EL (cell line): ENCODE data around the gene SLC38A10.
"Not testable (repeated sequence)": the region's sequence is repeated elsewhere in the genome, so short reads cannot be mapped to it uniquely, and the experiment has no call there.

ENCODE experiments used
- DNase-seq: peaks from one replicate; pipeline ENCODE4 v3.0.0-alpha.2; 2016

Gene SLC38A10

DNA sequence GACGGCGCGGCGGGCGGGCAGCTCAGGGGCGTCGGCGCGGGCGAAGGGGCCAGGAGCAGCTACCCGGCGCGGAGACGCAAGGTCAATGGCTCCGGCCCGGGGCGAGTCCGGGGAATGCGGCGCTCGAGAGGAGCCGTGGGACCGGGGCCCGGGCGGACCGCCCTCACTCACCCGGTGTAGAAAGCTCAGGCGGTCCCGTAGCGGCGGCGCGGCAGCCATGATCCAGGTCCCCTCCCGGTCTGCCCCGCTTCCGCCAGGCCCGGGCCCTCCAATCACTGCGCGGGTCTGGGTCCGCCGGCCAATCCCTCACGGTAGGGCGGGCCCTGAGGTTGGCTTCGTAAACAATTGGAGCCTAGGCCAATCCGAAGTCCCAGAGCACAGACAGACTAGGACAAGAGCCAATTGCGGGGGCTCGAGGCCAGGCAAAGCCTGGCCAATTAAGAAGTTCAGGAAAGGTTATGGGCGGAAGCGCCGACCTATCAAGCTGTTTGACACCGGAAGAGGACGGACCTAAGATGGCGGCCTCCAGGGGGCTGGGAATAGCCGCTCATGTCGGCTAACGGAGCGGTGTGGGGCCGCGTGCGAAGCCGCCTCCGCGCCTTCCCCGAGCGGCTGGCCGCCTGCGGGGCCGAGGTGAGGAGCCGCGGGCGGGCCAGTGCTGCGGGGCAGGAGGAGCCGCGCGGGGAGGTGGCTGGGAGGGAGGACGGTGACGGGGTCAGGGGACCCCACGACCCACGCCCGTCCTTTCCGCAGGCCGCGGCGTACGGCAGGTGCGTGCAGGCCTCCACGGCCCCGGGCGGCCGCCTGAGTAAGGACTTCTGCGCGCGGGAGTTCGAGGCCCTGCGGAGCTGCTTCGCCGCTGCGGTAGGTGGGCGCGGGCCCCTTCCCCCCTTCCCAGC lies 56.0 kb downstream of the SLC38A10 start, which contains the start of the genes NDUFAF8 and TEPSIN:
TSS of gene NDUFAF8 (plus strand) at position 504 of the 899 bp plus-strand sequence. CDS start at position 550, 46 bp downstream.
TSS of gene TEPSIN (minus strand) at position 241 of the 899 bp plus-strand sequence. CDS start at position 219, 22 bp downstream.
- peak; percentile 100 for DNase-seq

DNA sequence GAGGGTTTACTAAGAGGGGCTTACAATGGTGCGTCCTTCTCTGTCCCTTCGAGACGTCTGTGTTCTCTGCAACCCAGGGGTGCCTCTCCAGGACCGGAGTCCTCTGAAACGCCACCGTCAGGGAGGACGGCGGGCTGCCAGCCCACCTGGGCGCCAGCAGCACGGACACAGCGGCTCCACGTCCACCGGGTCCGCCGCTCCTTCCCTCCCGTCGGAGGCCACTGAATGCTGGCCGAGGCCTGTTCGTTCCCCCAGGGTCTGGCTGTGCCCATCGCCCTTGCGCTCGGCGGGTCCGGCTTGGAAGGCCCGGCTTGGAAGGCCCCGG lies 56.7 kb downstream of the SLC38A10 start:
- no peak for DNase-seq

DNA sequence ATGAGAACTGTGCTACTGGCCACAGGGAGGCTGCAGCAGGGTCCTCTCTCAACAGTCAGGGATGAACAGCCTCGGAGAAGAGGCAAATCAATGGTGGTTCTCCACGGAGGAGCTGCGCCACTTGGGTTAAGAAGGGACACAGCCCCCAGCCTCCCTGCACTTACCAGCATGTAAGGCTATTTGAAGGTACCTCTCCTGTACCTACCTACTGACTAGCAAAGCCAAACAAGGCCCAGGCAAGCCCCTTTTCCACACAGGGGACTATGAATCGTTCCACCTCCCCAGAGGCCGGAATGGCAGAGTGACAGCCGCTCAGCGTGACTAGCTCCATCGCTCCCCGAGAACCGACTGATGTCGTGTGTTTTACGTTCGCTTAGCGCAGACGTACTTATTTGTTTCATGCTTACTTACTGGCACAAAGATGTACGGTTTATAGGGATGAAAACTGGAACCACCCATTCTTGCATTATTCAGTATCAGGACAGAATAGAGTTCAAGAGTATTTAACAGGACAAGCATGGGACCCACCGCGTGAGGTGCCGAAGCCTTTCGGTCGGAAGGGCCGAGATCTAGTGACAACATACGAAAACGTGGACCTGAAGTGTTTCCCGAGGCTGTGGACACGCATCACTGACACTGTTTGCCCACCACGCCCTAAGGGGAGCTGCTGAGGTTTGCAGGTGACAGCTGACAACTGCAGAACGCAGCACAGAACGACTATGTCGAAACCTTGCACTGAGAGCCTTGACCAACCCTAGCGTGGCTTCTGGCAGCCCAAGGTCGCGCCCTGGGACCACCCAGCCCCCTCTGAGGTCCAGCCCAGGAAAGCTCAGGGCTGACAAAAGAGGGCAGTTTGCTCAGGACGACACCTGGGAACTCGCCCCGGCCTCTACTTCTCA lies 57.3 kb downstream of the SLC38A10 start:
- DNase-seq: no peak

DNA sequence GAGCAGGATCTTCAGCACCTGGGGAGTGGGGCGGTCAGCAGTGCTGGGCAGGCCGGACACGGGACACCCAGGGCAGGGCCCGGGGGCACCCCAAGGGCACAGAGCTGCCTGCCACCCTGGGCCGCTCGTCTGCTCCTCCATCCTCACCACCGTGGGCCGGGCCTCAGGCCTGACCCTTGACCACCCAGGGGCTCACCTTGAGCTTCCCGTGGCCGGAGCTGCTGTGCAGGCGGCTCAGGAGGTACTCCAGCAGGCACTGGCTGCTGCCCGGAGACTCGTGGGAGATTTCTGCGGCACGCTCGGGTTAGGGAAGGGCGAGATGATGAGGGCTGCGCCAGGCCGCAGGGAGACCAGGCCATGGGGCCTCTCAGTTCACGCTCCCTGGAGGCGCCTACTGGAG lies 58.3 kb downstream of the SLC38A10 start:
- DNase-seq: no peak

DNA sequence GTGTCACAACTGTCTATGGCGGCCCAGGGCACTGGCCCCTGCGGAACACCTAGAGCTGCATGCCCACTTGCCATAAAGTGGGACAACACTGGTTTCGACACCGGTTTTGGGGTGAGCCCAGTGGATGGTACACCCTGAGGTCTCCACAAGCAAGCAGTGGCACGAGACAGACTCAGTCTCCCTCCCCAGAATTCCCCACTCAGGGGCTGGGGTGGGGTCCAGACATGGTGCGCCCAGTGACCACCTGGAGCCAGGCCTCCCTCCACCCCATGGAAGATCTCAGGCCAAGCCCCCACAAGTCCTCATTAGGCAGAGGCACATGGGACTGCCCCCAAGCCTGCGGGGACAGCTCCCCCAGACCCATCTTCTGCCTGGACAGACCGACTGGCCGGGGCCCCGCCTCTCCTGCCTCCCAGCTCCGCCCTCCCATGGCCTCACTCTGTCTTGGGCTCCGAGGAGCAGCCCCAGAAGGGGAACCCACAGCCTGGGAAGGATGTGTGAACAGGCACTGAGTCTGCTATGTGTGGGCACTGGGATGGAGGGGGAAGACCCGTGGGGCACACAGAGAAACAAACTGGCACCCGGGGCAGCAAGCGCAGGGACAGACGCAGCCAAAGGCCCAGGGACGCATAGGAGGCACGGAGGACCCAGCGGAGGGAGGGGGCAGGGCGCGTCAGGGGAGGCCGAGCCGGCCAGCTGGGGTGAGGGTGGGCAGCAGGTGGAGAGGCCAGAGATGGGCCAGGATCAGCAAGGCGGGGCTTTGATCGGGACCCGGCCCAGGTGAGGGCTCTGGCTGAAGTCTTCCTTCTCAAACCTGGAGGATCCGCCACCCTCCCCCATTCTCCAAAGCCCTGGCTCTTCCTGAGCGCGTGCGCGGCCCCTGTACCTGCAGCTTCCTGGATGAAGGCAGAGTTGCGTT lies 59.0 kb downstream of the SLC38A10 start:
- DNase-seq: no peak

DNA sequence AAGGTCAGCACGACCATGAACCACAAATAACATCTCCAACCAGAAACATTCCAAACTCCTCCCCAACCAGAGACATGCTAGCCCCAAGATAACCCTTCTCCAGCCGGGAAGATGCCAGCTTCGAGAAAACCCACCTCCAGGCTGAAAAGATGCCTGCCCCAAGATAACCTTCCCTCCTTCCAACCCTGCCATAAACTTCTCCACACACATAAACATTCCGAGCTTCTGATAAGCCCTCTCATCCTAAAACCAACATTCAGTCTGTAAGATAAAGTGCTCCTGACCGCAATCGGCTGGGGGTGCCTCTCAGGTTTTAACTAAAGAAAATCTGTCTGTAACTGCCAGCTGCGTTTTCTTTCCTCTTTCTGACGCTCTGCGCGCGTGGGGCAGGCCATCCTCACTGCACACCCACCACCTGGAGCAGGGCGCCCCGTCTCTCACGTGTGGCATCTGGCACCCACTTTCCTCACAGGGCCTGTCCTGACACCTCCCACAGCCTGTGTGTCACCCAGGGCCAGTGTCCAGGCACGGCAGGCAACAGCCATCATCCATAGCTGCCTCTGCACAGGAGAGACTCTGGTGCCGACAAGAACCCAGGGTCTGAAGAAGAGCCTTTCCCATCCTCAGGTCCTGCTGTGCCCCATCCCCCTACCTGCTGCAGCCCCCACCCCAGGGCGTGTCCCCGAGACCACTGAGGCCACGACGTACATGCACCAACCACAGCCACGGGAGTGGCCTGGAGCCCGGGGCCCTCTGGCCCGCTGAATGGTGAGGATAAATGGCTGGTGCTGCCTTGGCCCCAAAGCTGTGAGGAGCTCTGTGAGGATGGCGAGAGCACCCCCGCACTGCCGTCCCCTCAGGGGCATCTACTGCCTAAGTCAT lies 59.9 kb downstream of the SLC38A10 start:
- no peak for DNase-seq

DNA sequence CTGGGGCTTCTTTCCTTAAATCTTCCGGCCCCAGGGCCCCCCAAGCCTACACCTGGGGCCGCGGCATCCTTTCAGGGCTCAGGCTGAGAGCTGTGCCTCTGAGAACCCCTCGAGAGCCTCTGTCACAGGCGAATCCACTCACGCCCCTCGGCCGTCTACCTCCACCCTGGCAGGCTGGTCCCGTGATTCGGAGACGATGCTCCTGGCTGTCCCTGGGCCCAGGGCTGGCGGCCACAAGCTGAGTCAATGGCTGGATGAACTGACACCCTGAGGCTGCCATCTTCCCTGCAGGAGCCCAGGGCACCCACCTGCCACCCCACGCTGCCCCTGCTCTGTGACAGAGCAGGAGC lies 60.6 kb downstream of the SLC38A10 start:
- no peak for DNase-seq

DNA sequence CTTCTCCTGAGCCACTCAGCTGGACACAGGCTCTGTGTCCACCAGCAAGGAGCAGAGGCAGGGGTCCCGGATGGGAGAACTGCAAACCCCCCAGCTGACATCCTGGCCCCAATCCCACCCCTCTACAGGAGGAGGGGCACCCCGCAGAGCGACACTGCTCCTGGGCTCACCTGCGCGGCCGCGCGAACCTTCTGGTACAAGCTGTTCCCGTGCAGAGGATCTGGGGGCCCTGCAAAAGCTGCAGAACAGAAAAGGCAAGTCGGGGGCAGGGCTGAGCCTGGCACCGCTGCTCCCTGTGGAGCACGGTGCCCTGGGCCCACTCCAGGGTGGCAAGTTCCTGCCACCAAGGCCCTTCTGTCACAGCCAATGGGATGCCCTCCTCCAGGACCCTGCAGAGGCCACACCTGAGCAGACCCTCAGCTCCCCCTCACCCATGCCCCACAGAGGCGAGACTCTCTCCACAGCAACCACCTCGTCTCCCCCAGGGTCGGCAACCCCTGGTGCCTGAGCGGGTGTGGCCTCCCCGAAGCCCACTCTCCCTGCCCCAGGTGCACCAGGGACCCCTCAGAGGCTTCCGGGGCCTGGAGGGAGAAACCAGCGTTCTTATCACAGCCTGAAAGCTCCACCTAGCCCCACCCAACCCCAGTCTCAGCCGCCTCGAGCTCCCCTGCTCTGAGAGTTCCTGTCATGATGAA lies 61.1 kb downstream of the SLC38A10 start:
- DNase-seq: no peak

DNA sequence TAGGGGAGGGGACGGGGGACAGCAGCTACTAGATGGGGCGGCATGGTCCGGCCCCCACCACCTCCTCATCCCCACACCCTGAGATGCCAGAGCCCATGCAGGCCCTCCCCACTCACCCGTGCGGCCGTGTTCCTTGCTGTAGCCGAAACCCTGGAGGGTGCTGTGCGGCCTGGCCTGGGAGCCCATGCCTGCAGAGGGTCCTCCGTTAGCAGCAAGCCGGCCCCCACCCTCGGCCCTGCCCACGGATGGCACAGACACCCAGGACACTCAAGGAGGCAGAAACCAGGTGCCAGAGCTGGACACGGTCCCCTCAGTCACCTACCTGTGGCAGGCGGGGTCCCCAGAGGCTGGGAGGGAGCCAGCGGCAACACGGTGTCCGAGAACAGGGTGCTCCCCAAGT lies 61.8 kb downstream of the SLC38A10 start:
- no peak for DNase-seq

DNA sequence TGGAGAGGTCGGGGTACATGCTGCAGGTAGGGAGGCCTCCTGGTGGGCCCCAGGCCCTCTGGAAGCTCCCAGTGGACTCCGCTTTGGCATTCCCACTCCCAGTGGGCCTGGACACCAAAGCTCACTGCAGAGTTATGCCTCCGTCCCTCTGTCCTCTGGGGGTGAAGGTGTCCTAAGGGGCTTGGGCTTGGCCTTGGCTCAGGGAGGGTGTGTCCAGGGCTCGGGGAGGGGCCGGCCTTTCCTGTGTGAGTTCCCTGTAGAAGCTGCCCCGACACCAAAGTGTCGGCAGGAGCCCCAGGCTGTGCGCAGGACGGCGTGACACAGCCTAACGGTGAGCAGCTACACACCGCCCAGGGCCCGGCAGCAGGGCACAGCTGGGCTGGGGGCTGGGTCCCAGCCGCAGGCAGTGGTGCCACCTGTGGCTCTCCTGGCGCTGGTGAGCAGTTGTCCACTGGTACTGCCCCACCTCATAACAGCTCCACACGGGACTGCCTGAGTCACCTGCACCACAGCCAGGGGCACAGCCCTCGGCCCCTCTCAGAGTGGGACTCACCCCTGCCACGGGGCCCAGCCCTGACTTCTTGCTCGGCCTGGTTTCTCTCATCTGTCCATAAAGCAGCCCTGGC lies 62.4 kb downstream of the SLC38A10 start:
- DNase-seq: no peak

DNA sequence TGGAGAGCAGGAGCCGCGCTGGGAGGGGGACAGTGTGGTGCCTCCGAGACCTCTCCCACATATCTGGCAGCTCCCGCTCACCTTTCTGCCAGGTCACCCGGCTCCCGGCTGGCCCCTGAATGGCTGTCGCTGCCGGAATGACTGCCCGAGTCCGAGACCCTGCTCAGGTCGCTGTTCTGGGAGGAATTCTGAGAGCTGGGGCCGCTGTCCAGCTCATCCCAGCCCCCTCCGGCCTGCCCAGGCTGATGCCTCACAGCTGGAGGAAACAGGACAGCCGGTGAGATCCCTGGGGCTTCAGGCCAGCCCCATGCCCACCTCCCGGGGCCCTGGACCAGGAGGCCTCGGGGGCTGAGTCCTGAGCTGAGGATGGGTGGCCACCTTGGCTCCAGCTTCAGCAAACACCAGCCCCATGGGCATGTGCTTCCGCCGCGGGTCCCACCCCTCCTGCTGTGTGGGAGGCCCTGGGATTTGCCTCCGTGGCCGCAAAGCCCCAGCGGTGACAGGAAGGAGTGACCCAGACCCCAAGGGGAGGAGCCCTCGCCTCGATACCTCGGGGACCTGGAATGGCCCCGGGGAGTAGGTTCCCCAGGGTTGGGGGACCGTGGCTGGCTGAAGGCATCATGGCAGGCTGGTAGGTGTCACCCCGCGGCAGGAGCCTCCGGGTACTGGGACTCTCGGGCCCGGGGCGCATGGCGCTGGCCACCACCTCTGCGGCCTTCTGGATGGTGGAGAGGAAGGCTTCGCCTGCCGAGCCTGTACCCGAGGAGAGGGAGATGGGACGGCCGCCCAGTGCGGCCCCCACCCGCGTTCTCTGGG lies 63.1 kb downstream of the SLC38A10 start:
- no peak for DNase-seq

DNA sequence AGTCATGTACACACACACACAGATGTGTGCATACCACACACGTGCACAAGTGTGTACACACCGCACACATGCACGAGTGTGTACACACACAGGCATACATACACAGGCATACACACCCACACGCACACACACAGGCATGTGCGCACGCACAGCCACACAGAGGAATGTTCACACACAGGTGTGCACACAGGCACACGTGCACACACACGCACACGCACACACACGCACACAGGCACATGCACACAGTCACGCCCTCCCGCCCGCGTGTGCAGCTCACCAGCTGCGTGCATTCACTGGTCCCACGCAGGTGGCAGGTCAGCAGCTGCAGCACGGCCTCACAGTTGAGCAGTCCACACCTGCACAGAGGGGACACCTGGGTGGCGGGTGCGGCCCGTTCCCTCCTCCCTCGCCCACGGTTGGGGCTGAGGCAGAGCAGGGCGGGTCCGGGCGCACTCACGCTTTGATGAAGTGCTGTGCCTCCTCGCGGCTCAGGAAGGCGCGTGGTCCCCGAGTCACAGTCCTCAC lies 63.9 kb downstream of the SLC38A10 start:
- no peak for DNase-seq

DNA sequence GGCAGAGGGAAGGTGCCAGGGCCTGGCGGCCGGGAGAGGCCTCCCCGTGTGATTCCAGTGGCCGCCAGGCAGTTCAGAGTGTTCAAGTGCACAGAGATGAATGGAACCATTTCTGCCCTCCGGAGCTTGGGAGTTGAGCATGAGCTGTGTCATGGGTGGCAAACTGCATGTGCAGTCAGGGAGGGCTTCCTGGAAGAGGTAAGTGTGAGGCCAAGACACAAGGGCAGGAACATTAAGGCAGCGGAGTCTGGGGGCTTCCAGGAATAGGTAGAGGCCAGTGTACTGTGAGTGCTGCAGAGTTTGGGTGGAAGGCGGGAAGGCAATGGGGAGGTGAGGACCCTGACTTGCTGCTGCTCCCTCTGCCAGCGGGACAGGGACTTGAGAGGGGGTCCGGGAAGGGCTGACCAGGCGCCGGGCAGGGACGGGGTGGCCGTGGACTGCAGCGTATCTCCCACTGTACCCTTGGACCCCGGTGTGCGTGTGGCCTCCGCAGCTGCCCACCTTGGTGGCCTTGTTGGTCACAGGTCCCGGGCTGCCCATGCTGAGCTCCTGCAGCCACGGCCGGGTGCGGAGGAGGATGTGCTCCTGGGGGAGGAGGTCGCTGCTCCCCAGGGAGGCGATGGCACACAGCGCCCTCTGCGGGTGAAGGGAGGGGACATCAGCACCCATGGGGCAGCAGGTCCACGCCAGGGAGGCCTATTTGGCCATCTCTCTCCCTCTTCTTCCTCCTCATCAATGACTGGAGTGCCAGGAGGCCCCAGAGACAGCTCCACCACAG lies 64.9 kb downstream of the SLC38A10 start:
- no peak for DNase-seq

DNA sequence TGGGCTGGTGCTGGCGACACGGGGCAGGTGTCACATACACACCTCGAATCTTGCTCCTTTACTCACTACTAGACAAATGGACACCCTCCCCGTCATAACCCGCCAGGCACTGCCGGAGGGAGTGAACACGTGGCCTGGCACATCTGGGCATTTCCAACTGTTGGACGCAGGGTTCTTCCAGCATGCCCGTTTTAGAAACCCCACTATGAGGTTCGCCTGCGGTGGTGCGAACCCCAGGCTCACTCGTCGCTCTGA lies 65.5 kb downstream of the SLC38A10 start:
- no peak for DNase-seq

DNA sequence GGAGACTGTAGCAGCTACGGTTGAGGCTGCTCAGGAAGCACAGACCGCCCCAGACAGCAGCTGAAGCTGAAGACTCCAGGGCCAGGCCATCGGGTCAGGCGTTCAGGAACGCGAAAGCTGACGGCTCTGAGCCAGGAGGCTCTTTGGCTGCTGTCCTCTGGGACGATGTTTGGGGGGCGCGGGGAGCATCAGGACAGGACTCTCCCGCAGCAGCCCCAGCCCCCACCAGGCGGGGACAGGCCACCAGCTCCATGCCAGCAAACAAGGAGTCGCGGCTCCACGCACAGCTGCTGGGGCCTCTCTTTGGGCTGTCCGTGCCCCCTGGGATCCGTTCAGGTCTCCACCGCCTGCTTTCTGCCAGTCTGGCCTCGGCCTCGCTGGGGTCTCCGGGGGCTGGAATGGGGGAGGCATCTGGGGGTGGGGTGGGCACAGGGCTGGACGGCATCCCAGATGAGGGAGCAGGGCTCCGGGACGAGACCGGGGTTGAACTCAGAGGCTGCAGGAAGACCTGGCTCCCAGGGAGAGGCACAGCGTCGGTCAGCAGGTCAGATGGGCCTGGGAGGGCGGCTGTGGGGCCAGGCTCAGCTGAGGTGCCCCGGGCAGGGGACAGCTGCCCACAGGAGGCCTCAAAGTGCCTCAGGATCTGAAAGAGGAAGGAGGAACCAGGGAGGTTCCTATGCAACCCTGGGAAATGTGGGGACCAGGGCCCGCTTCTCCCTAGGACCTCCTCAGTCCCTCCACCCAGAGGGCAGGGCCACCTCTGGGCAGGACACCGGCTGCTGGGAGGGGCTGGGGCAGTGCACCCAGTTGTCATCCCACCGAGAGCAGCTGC lies 66.1 kb downstream of the SLC38A10 start:
- DNase-seq: no peak

DNA sequence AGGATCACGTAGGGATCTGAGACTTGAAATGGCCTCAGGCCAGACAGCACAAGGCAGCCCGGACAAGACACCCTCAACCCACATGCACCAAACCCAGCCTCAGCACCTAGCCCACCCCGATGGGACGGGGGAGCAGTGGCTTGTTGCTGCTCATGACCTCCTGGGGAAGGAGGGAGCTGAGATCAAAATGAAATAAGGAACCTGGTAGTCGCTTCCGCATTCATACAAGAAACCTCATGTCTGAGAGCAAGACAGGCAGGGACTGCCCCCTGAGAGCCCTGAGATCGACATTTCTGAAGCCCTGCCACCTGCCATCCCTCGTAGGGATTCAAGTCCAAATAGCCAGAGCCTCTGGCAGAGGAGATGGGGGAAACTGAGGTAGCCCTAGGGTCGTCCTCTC lies 66.7 kb downstream of the SLC38A10 start:
- DNase-seq: no peak

DNA sequence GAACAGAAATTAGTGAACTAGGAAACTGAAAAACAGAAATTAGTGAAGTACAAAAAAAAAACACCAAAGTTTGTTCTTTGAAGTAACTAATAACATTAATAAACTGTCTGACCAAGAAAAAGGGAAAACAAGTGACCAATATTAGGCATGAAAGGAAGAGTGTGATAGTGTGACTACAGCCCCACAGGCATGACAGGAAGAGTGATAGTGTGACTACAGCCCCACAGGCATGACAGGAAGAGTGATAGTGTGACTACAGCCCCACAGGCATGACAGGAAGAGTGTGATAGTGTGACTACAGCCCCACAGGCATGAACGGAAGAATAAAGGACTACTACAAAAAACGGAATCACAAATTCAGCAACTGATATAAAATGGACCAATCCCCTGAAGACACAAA lies 67.5 kb downstream of the SLC38A10 start:
- DNase-seq: not testable (repeated sequence)

DNA sequence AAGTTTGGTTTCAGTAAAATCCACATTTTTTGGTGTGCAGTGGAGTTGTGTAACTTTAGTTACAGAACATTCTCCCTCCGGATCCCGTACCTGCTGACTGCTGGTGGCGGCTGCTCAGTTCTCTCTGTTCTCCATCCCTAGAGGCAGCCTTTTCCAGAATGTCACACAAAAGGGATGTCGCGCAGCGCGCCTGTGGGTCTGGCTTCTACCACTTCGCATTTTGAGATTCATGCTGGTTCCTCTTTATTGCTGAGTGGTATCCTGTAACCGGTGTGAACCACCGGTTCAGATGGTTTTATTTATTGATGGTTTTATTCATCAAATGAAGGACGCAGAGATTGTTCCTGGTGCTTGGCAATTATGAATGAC lies 71.4 kb downstream of the SLC38A10 start:
- no peak for DNase-seq
